ENCODE measurements around the gene WDR55. TPM values are rescaled to one million over a fixed set of nuclear protein-coding genes. Genes with fewer than 3 reads are reported as not detected.

Gene WDR55
- total and polyA plus RNA-seq, 10 of the 15 experiments (the other 5 are each of a cell fraction or from before 2014, with no cell fraction given): 3.4 to 27.8 (median 20.3) TPM

GRCh38 chr5:140671472-140672125 is 6.9 kb downstream of the WDR55 start:
- SMC1A ChIA-PET (ENCODE audit: uncharacterized antibody, unreplicated experiment): no interaction called here
- H3K9me3 ChIP-seq (replicated peaks; ENCODE audit: control insufficient read depth, insufficient read depth, low read length): no peaks in the 10 kb centered on the region
- H3K27me3 ChIP-seq (replicated peaks in 1 of 2; ENCODE audit: control insufficient read depth in 2 of 2, insufficient read depth in 2 of 2, low read length in 1 of 2): no peaks in the 10 kb centered on the region
- POLR2A ChIA-PET: no interaction called here
- H3K4me1 ChIP-seq (ENCODE audit: control insufficient read depth, insufficient read depth, low read length): no peaks in the 10 kb centered on the region
- in situ Hi-C loops (cut with MboI) (no loop called here), intact Hi-C loops (cut with micrococcal nuclease; ENCODE audit: unreplicated experiment) (no loop called here)
- RAD21 ChIA-PET (ENCODE audit: unreplicated experiment): interaction anchor here (0.9 kb wide), 1 partner anchor 24 kb away, joined by 3 read pairs; the partner anchor contains the start of gene IK
- no peak for FAIRE-seq
- H3K9ac ChIP-seq (ENCODE audit: control insufficient read depth, insufficient read depth, low read length): no peak overlapping the region
- peaks cover 10% of the 10 kb centered on the region for H3K79me2 ChIP-seq (ENCODE audit: control insufficient read depth, insufficient read depth, low read length)
- BruUV-seq (replicated peaks): no TSS peak
- WGBS (ENCODE audit: insufficient coverage, insufficient replicate concordance, low lambda C conversion rate, missing lambda C conversion rate): 92% methylated on average over 6 of the region's 7 CpGs
- TF ChIP-seq REST (IDR thresholded peaks at IDR 0.05; ENCODE audit: low read depth, low read length): no peak
- no peak for TF ChIP-seq ZNF592 (IDR thresholded peaks at IDR 0.05)
- TF ChIP-seq MEF2A (IDR thresholded peaks at IDR 0.05; ENCODE audit: insufficient read depth, low read depth, low read length): no peak
- TF ChIP-seq ESRRA (IDR thresholded peaks at IDR 0.05; ENCODE audit: low read length): no peak
- no peak for TF ChIP-seq GABPA (IDR thresholded peaks at IDR 0.05; ENCODE audit: low read depth)
- no peak for TF ChIP-seq ZNF217 (IDR thresholded peaks at IDR 0.05)
- no peak overlapping the region for H3K27ac ChIP-seq (ENCODE audit: control insufficient read depth, insufficient read depth)
- no peak overlapping the region for H2AFZ ChIP-seq (ENCODE audit: control insufficient read depth, low read depth, low read length)
- ATAC-seq: no peak
- no peak overlapping the region for H3K4me3 ChIP-seq
- CTCF ChIA-PET: no interaction called here
- no peaks in the 10 kb centered on the region; the same call in 1 of the 2 replicates for H4K20me1 ChIP-seq (ENCODE audit: control insufficient read depth, insufficient read depth)
- H3K36me3 ChIP-seq (ENCODE audit: control insufficient read depth in 2 of 2, insufficient read depth in 2 of 2, low read length in 1 of 2): peaks cover 25 to 31% of the 10 kb centered on the region in 2 experiments; a peak in 3 of 4 replicates
- H3K4me2 ChIP-seq (ENCODE audit: control insufficient read depth, insufficient read depth): no peak overlapping the region
- DNase-seq (ENCODE audit: low read depth, low spot score): no peak

Measured in GM12878 (cell line).